Neural progenitor cell (in vitro differentiated cells): ENCODE measurements around the gene HOXD12. TPM values are rescaled to one million over a fixed set of nuclear protein-coding genes. Genes with fewer than 3 reads are reported as not detected.
A peak's percentile ranks its signal among the peaks of the same experiment; 100 is the strongest.

Source experiments
- DNase-seq: peaks from one replicate; pipeline ENCODE4 v3.0.0-alpha.2; 2016; ENCODE audit warnings: low spot score
- H2AFZ ChIP-seq: fragments of 200-600 bp; sonication (generic); replicated peaks from 2 replicates; pipeline ENCODE4 v1.6.1; 2016; ENCODE audit warnings: antibody characterized with exemption
- H3F3A ChIP-seq: fragments of 200-600 bp; sonication (generic); 2 replicates; pipeline ENCODE4 v1.6.1; 2016; ENCODE audit warnings: antibody characterized with exemption, low read depth
- H3K27ac ChIP-seq: fragments of 200-600 bp; sonication (generic); 2 replicates; pipeline ENCODE4 v1.5.1; 2016; ENCODE audit warnings: mild to moderate bottlenecking
- H3K27me3 ChIP-seq: fragments of 200-600 bp; sonication (generic); 2 replicates; pipeline ENCODE4 v1.6.1; 2016; ENCODE audit warnings: mild to moderate bottlenecking, moderate library complexity
- H3K36me3 ChIP-seq: fragments of 200-600 bp; sonication (generic); 2 replicates; pipeline ENCODE4 v1.5.1; 2016
- H3K4me1 ChIP-seq: fragments of 200-600 bp; sonication (generic); 2 replicates; pipeline ENCODE4 v1.6.1; 2016; ENCODE audit warnings: mixed run types
- H3K4me2 ChIP-seq: fragments of 200-600 bp; sonication (generic); 2 replicates; pipeline ENCODE4 v1.6.1; 2016
- H3K4me3 ChIP-seq: fragments of 200-600 bp; sonication (generic); 2 replicates; pipeline ENCODE4 v1.5.1; 2016
- H3K79me2 ChIP-seq: fragments of 200-600 bp; sonication (generic); 2 replicates; pipeline ENCODE4 v1.6.1; 2016; ENCODE audit warnings: low read depth
- H3K9ac ChIP-seq: fragments of 200-600 bp; sonication (generic); 2 replicates; pipeline ENCODE4 v1.6.1; 2016
- H3K9me3 ChIP-seq: fragments of 200-600 bp; sonication (generic); 2 replicates; pipeline ENCODE4 v1.5.1; 2016; ENCODE audit warnings: low read depth
- H4K20me1 ChIP-seq: fragments of 200-600 bp; sonication (generic); 2 replicates; pipeline ENCODE4 v1.6.1; 2016; ENCODE audit warnings: low read depth
- H3K27ac Mint-ChIP-seq: 3 replicates; pipeline ENCODE4 v1.8.0; 2021; ENCODE audit warnings: mixed read lengths
- H3K27me3 Mint-ChIP-seq: 2 replicates; pipeline ENCODE4 v1.8.0; 2022; ENCODE audit warnings: low read depth, mild to moderate bottlenecking, inconsistent platforms, moderate library complexity, mixed read lengths; ENCODE audit not compliant: insufficient read depth
- H3K36me3 Mint-ChIP-seq: 3 replicates; pipeline ENCODE4 v1.8.0; 2021; ENCODE audit warnings: mixed read lengths
- H3K4me1 Mint-ChIP-seq: 3 replicates; pipeline ENCODE4 v1.8.0; 2021; ENCODE audit warnings: mixed read lengths
- H3K4me3 Mint-ChIP-seq: 3 replicates; pipeline ENCODE4 v1.8.0; 2021; ENCODE audit warnings: mild to moderate bottlenecking, moderate library complexity, mixed read lengths
- H3K9me3 Mint-ChIP-seq: 3 replicates; pipeline ENCODE4 v1.8.0; 2020; ENCODE audit warnings: mixed read lengths
- EZH2 ChIP-seq: fragments of 200-600 bp; sonication (generic); IDR thresholded peaks from 2 replicates; pipeline ENCODE4 v1.6.1; 2017; ENCODE audit warnings: antibody characterized with exemption, mild to moderate bottlenecking, moderate library complexity
- EZH2phosphoT487 ChIP-seq: fragments of 200-600 bp; sonication (generic); IDR thresholded peaks from 2 replicates; pipeline ENCODE4 v1.6.1; 2017; ENCODE audit warnings: antibody characterized with exemption
- total RNA-seq: library from RNA; depleted of rRNA; stranded (reverse); fragments of >200 nt; gene quantifications from 2 replicates; pipeline ENCODE4 v1.2.3, GENCODE V29; 2015; ENCODE audit warnings: low replicate concordance
- TF ChIP-seq, protein P1 (sequence below): fragments of 200-600 bp; sonication (generic); IDR thresholded peaks from 2 replicates; pipeline ENCODE4 v1.5.1; 2017; ENCODE audit warnings: antibody characterized with exemption, mild to moderate bottlenecking

HOXD12 gene
- total RNA-seq, 1 donor from 2014 or later: not detected

DNA sequence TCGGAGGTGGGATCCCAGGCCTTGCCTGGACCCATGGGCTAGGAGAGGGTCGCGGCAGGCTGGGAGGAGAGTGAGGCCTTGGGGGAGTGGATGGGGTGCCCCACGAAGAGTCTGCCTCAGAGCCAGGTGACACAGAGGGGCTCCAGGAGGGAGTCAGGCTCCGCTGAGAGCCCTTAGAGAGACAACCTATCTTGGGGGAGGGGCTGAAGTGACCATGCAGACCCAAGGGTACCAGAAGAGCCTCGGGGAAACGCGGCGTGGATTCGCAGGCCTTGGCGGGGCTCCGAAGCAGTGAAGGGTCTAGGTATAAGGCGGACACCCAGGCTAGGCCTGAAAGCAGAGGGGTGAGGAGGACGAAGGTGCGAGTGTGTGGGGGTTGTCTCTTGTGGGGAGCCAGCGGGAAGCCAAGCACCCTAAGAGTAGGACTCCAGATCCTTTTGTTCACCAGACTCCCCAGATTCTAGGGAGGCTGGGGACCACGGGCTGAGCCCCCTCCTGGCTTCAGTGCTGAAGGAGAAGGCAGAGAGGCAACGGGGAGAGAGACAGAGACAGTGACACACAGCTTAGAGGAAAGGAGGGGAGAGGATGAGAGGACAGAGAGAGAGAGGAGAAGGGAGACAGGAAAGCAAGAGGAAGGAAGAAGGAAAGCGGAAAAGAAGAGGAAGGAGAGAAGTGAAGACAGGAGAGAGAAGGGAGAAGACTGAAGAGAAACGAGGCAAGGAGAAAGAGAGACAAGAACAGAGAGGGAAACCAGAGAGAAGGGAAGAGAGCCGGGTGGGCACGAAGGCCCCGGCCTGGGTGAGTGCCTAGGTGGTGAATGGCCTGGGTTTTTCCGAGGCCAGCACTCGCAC is 6.4 kb downstream of the HOXD12 start:
- TF ChIP-seq, protein P1, sequence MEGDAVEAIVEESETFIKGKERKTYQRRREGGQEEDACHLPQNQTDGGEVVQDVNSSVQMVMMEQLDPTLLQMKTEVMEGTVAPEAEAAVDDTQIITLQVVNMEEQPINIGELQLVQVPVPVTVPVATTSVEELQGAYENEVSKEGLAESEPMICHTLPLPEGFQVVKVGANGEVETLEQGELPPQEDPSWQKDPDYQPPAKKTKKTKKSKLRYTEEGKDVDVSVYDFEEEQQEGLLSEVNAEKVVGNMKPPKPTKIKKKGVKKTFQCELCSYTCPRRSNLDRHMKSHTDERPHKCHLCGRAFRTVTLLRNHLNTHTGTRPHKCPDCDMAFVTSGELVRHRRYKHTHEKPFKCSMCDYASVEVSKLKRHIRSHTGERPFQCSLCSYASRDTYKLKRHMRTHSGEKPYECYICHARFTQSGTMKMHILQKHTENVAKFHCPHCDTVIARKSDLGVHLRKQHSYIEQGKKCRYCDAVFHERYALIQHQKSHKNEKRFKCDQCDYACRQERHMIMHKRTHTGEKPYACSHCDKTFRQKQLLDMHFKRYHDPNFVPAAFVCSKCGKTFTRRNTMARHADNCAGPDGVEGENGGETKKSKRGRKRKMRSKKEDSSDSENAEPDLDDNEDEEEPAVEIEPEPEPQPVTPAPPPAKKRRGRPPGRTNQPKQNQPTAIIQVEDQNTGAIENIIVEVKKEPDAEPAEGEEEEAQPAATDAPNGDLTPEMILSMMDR: no peak
- TF ChIP-seq EZH2phosphoT487 (no peak), EZH2 (no peak)
- Histone ChIP-seq H3K4me2 (peak overlapping the region; percentile 62), H3K27me3 (peaks cover 100% of the 10 kb centered on the region), H3K9me3 (no peaks in the 10 kb centered on the region), H3F3A (no peaks in the 10 kb centered on the region), H3K9ac (no peak overlapping the region), H3K4me1 (no peaks in the 10 kb centered on the region), H3K79me2 (no peaks in the 10 kb centered on the region), H3K36me3 (no peaks in the 10 kb centered on the region), H2AFZ (no peak overlapping the region), H4K20me1 (peaks cover 96% of the 10 kb centered on the region), H3K4me3 (no peak overlapping the region), H3K27ac (no peak overlapping the region)
- no peak overlapping the region for H3K27ac Mint-ChIP-seq
- peaks cover 15% of the 10 kb centered on the region for H3K4me1 Mint-ChIP-seq
- peak overlapping the region; percentile 65 for H3K4me3 Mint-ChIP-seq
- no peak for DNase-seq
- no peaks in the 10 kb centered on the region for H3K36me3 Mint-ChIP-seq
- peaks cover 87% of the 10 kb centered on the region for H3K27me3 Mint-ChIP-seq
- peaks cover 13% of the 10 kb centered on the region for H3K9me3 Mint-ChIP-seq

DNA sequence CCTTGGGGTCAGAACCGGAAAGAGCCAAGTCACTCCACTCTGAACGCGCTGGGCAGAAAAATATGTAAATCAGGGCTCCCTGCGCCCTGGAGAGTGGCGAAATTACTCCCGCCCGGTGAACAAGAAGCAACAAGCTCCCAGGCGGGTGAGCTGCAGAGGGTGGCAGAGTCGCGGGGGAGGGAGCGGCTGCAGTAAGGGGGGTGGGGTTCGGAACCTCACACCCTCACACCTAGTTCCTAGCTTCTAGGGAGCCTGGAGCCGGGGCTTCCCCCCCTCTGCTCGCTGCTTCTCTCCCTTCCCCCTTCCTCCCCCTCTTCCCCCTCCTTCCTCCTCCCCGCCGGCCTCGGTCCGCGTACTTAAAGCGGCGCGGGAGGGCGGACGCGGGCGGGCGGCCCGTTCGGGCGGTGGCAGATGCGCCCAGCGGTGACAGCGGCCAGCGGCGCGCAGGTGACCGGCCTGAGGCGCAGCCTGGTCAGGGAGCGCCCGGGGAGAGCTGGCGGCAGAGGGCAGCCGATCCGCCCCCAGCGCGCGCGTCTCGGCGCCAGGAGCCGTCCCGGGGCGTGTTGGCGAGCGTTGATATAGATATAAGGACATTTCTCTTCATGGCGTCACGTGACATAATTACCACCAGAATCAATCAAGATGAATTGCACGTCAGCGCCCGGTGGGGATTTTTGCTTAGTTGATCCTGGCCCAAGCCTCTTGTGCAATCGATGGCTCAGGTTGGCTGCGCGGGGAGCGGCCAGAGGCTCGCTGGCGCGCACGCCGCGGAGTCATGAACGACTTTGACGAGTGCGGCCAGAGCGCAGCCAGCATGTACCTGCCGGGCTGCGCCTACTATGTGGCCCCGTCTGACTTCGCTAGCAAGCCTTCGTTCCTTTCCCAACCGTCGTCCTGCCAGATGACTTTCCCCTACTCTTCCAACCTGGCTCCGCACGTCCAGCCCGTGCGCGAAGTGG is 7.3 kb downstream of the HOXD12 start, which contains the start of gene HOXD11:
Gene HOXD11, plus strand, starts transcription at position 700 of the 959 bp plus-strand sequence. Its CDS starts 76 bp downstream, at position 776.
- Mint-ChIP-seq H3K27me3 (peaks cover 87% of the 10 kb centered on the region), H3K4me3 (peak within 1 kb of the TSS; percentile 71), H3K36me3 (no peaks in the 10 kb centered on the region), H3K4me1 (peaks cover 15% of the 10 kb centered on the region), H3K9me3 (peaks cover 13% of the 10 kb centered on the region), H3K27ac (no peak within 1 kb of the TSS)
- Histone ChIP-seq H3K9ac (no peak within 1 kb of the TSS), H3K79me2 (no peaks in the 10 kb centered on the region), H3K4me3 (peak within 1 kb of the TSS; percentile 14), H4K20me1 (peaks cover 96% of the 10 kb centered on the region), H2AFZ (no peak within 1 kb of the TSS), H3K36me3 (no peaks in the 10 kb centered on the region), H3K27ac (no peak within 1 kb of the TSS), H3K9me3 (no peaks in the 10 kb centered on the region), H3K4me1 (no peaks in the 10 kb centered on the region), H3F3A (no peaks in the 10 kb centered on the region), H3K27me3 (peaks cover 100% of the 10 kb centered on the region), H3K4me2 (peak within 1 kb of the TSS; percentile 62)
- peak; percentile 65 for DNase-seq
- TF ChIP-seq EZH2phosphoT487: peak; percentile 84
- peak; percentile 91 for TF ChIP-seq EZH2
- TF ChIP-seq, protein P1: no peak

DNA sequence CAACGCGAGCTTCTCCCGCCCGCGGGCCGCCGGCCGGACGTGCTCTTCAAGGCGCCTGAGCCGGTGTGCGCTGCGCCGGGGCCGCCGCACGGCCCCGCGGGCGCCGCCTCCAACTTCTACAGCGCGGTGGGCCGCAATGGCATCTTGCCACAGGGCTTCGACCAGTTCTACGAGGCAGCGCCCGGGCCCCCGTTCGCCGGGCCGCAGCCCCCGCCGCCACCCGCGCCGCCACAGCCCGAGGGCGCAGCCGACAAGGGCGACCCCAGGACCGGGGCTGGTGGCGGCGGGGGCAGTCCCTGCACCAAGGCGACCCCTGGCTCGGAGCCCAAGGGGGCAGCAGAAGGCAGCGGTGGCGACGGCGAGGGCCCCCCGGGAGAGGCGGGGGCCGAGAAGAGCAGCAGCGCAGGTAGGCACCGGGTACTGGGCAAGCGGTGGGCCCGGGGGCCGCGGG is 8.2 kb downstream of the HOXD12 start:
- Mint-ChIP-seq H3K4me3 (no peak overlapping the region), H3K27me3 (peaks cover 85% of the 10 kb centered on the region), H3K27ac (no peak overlapping the region), H3K36me3 (no peaks in the 10 kb centered on the region), H3K4me1 (peaks cover 15% of the 10 kb centered on the region), H3K9me3 (peaks cover 8% of the 10 kb centered on the region)
- peak; percentile 74 for TF ChIP-seq EZH2
- TF ChIP-seq, protein P1: no peak
- TF ChIP-seq EZH2phosphoT487: no peak
- H2AFZ ChIP-seq: no peak overlapping the region
- H3K9ac ChIP-seq: no peak overlapping the region
- H4K20me1 ChIP-seq: peaks cover 96% of the 10 kb centered on the region
- peak; percentile 66 for DNase-seq
- no peak overlapping the region for H3K4me3 ChIP-seq
- no peaks in the 10 kb centered on the region for H3F3A ChIP-seq
- H3K27me3 ChIP-seq: peaks cover 100% of the 10 kb centered on the region
- H3K4me2 ChIP-seq: peak overlapping the region; percentile 59
- no peak overlapping the region for H3K27ac ChIP-seq
- no peaks in the 10 kb centered on the region for H3K9me3 ChIP-seq
- H3K36me3 ChIP-seq: no peaks in the 10 kb centered on the region
- H3K79me2 ChIP-seq: no peaks in the 10 kb centered on the region
- no peaks in the 10 kb centered on the region for H3K4me1 ChIP-seq
